ENCODE data around the gene UBQLN3. TPM values are rescaled to one million over a fixed set of nuclear protein-coding genes. Genes with fewer than 3 reads are reported as not detected.

UBQLN3 gene
- total and polyA plus RNA-seq, 2 of the 4 experiments (the other 2 are of a cell fraction) = not detected

DNA sequence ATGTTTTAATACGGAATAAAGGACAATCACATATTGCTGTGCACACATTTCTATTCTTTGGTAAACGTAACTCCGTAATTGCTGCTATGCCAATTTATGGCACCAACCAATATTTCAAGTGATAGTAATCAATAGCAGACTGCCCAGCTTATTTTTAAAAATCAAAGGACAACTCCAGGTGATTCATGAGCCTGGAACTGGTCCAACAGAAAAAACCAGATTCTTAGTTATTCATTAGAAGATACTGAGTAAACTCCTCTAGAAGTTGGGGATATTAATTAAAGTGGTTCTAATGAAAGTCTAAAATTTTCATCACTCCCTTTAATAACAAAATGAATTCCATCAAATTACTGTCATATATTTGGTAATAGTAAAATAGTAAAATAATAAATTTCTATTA is 48.0 kb upstream of the UBQLN3 start:
- Histone ChIP-seq H3K4me1 (ENCODE audit: control insufficient read depth, insufficient read depth, low read length) (no peaks in the 10 kb centered on the region), H2BK5ac (ENCODE audit: low read depth, low read length, poor library complexity, severe bottlenecking) (no peak overlapping the region), H2BK20ac (ENCODE audit: low read depth, low read length) (no peak overlapping the region), H3K9me3 (ENCODE audit: control insufficient read depth, insufficient read depth, low read length) (no peaks in the 10 kb centered on the region), H3K9me1 (ENCODE audit: insufficient read depth, low read length) (no peaks in the 10 kb centered on the region), H3K79me1 (ENCODE audit: low read depth in 1 of 2, low read length in 2 of 2) (no peaks in the 10 kb centered on the region), H2AK5ac (ENCODE audit: low read depth, low read length) (no peak overlapping the region), H3K4ac (ENCODE audit: low read depth, low read length) (no peak overlapping the region), H3K9ac (ENCODE audit: low read depth, low read length) (no peak overlapping the region), H4K91ac (ENCODE audit: insufficient read depth, low read depth, low read length) (no peak overlapping the region), H3K4me3 (ENCODE audit: insufficient read depth, low read depth, low read length) (no peak overlapping the region), H2AK9ac (replicated peaks; ENCODE audit: low read depth, low read length, poor library complexity) (no peak overlapping the region), H4K8ac (ENCODE audit: low read depth in 2 of 2, low read length in 2 of 2) (no peak overlapping the region), H2AFZ (replicated peaks; ENCODE audit: low read length, poor library complexity) (no peak overlapping the region), H3K4me2 (ENCODE audit: low read depth, low read length) (no peak overlapping the region), H4K20me1 (ENCODE audit: insufficient read depth, low read length) (no peaks in the 10 kb centered on the region), H3K36me3 (ENCODE audit: control insufficient read depth, insufficient read depth, low read length) (no peaks in the 10 kb centered on the region), H2BK15ac (ENCODE audit: low read depth, low read length) (no peak overlapping the region), H2BK120ac (ENCODE audit: low read depth, low read length) (no peak overlapping the region), H3K18ac (ENCODE audit: low read depth, low read length) (no peak overlapping the region), H3K14ac (replicated peaks; ENCODE audit: low read depth, low read length) (no peak overlapping the region), H4K5ac (ENCODE audit: low read depth, low read length) (no peak overlapping the region), H3K27ac (ENCODE audit: insufficient read depth, low read length) (no peak overlapping the region), H3K23ac (ENCODE audit: low read depth, low read length) (no peak overlapping the region), H3K27me3 (ENCODE audit: control insufficient read depth, insufficient read depth, low read length) (no peaks in the 10 kb centered on the region; the same call in 1 of the 2 replicates), H3K56ac (ENCODE audit: extremely low read depth, insufficient read depth, low read length) (no peak overlapping the region)
- dilution Hi-C loops (cut with HindIII; ENCODE audit: low sequenced_read_pairs, unreplicated experiment) = no loop called here
- no CpG with 5 or more reads among the region's 3 CpGs for WGBS, 2 experiments (ENCODE audit: extremely low coverage in 2 of 2, insufficient read length in 1 of 2)
- no TSS peak for BruUV-seq (replicated peaks)
- TF ChIP-seq RAD21 (IDR thresholded peaks at IDR 0.05; ENCODE audit: low read length) = no peak
- TF ChIP-seq FOS (IDR thresholded peaks at IDR 0.05; ENCODE audit: low read depth, low read length) = no peak
- TF ChIP-seq POLR2A (IDR thresholded peaks at IDR 0.05; ENCODE audit: low read depth, low read length) = no peak
- TF ChIP-seq MAZ (IDR thresholded peaks at IDR 0.05; ENCODE audit: borderline replicate concordance, low read depth, low read length) = no peak
- TF ChIP-seq MXI1 (IDR thresholded peaks at IDR 0.05; ENCODE audit: borderline replicate concordance, low read depth, low read length) = no peak
- TF ChIP-seq, protein P1, sequence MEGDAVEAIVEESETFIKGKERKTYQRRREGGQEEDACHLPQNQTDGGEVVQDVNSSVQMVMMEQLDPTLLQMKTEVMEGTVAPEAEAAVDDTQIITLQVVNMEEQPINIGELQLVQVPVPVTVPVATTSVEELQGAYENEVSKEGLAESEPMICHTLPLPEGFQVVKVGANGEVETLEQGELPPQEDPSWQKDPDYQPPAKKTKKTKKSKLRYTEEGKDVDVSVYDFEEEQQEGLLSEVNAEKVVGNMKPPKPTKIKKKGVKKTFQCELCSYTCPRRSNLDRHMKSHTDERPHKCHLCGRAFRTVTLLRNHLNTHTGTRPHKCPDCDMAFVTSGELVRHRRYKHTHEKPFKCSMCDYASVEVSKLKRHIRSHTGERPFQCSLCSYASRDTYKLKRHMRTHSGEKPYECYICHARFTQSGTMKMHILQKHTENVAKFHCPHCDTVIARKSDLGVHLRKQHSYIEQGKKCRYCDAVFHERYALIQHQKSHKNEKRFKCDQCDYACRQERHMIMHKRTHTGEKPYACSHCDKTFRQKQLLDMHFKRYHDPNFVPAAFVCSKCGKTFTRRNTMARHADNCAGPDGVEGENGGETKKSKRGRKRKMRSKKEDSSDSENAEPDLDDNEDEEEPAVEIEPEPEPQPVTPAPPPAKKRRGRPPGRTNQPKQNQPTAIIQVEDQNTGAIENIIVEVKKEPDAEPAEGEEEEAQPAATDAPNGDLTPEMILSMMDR (conservative IDR thresholded peaks at IDR 0.05; ENCODE audit: low read depth, low read length) = no peak
- no peak for TF ChIP-seq CHD1 (IDR thresholded peaks at IDR 0.05; ENCODE audit: low read depth, low read length)
- TF ChIP-seq, protein P2, sequence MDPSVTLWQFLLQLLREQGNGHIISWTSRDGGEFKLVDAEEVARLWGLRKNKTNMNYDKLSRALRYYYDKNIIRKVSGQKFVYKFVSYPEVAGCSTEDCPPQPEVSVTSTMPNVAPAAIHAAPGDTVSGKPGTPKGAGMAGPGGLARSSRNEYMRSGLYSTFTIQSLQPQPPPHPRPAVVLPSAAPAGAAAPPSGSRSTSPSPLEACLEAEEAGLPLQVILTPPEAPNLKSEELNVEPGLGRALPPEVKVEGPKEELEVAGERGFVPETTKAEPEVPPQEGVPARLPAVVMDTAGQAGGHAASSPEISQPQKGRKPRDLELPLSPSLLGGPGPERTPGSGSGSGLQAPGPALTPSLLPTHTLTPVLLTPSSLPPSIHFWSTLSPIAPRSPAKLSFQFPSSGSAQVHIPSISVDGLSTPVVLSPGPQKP (IDR thresholded peaks at IDR 0.05; ENCODE audit: borderline replicate concordance, low read depth, low read length) = no peak
- TF ChIP-seq, protein P3, sequence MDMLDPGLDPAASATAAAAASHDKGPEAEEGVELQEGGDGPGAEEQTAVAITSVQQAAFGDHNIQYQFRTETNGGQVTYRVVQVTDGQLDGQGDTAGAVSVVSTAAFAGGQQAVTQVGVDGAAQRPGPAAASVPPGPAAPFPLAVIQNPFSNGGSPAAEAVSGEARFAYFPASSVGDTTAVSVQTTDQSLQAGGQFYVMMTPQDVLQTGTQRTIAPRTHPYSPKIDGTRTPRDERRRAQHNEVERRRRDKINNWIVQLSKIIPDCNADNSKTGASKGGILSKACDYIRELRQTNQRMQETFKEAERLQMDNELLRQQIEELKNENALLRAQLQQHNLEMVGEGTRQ (IDR thresholded peaks at IDR 0.05; ENCODE audit: low read depth, low read length) = no peak
- POLR2A ChIA-PET (ENCODE audit: unreplicated experiment) = no interaction called here
- no peak for ATAC-seq (ENCODE audit: low read depth)
- CTCF ChIA-PET = no interaction called here
- intact Hi-C loops (cut with micrococcal nuclease) = no loop called here
- DNase-seq = no peak
- in situ Hi-C loops (cut with MboI; ENCODE audit: low sequenced_read_pairs) = no loop called here
